IMR-90 (cell line): Measurements from ENCODE around the gene C3AR1. TPM values are rescaled to one million over a fixed set of nuclear protein-coding genes. Genes with fewer than 3 reads are reported as not detected.
"Not testable (repeated sequence)": the region's sequence is repeated elsewhere in the genome, so short reads cannot be mapped to it uniquely, and the experiment has no call there.

Experiments used
- ATAC-seq: fragments of 200-7000 bp; cut with Tn5 transposase; 2 replicates; pipeline ENCODE4 v1.9.1; 2020; ENCODE audit warnings: low read depth, mild to moderate bottlenecking, moderate library complexity
- BruUV-seq: library from RNA; stranded (reverse); fragments of 400-500 nt; replicated peaks from 2 replicates; lab custom pipeline; 2021; lab: Mats Ljungman, UMichigan
- CTCF ChIA-PET: fragments of 300-600 bp; formaldehyde crosslinking; extraction: SDS; loops from one replicate; lab custom pipeline; 2021; ENCODE audit warnings: antibody characterized with exemption; lab: Yijun Ruan, JAX
- POLR2A ChIA-PET: fragments of 300-600 bp; sonication (Branson Sonifier 250); formaldehyde crosslinking; loops from one replicate; lab custom pipeline; 2022; ENCODE audit warnings: antibody characterized with exemption; ENCODE audit not compliant: unreplicated experiment; lab: Charles Lee
- DNase-seq: peaks from one replicate; pipeline ENCODE4 v3.0.0; 2013
- H2AFZ ChIP-seq: replicated peaks from 2 replicates; pipeline ENCODE3; 2013; ENCODE audit warnings: low read length, mild to moderate bottlenecking; ENCODE audit not compliant: poor library complexity
- H2AK5ac ChIP-seq: 2 replicates; pipeline ENCODE4 v1.6.1; 2013; ENCODE audit warnings: low read depth, low read length, inconsistent platforms
- H2AK9ac ChIP-seq: replicated peaks from 2 replicates; pipeline ENCODE3; 2013; ENCODE audit warnings: mild to moderate bottlenecking, low read depth, low read length, moderate library complexity; ENCODE audit not compliant: poor library complexity
- H2BK120ac ChIP-seq: 2 replicates; pipeline ENCODE4 v1.6.1; 2013; ENCODE audit warnings: low read depth, low read length, inconsistent platforms
- H2BK15ac ChIP-seq: 3 replicates; pipeline ENCODE4 v1.6.1; 2013; ENCODE audit warnings: low read depth, low read length, inconsistent platforms
- H2BK20ac ChIP-seq: 2 replicates; pipeline ENCODE4 v1.6.1; 2013; ENCODE audit warnings: low read depth, mild to moderate bottlenecking, inconsistent platforms, low read length, moderate library complexity
- H2BK5ac ChIP-seq: 2 replicates; pipeline ENCODE4 v1.6.1; 2013; ENCODE audit warnings: mild to moderate bottlenecking, low read depth, low read length, inconsistent platforms; ENCODE audit not compliant: poor library complexity, severe bottlenecking
- H3K14ac ChIP-seq: replicated peaks from 2 replicates; pipeline ENCODE4 v1.6.1; 2013; ENCODE audit warnings: low read depth, low read length, inconsistent platforms
- H3K18ac ChIP-seq: 2 replicates; pipeline ENCODE4 v1.6.1; 2013; ENCODE audit warnings: low read depth, low read length, control low read depth
- H3K23ac ChIP-seq: 2 replicates; pipeline ENCODE4 v1.6.1; 2013; ENCODE audit warnings: low read depth, low read length, inconsistent platforms
- H3K27ac ChIP-seq: 2 replicates; pipeline ENCODE4 v1.5.1; 2013; ENCODE audit warnings: mild to moderate bottlenecking, control low read depth, low read length; ENCODE audit not compliant: insufficient read depth
- H3K27me3 ChIP-seq: 2 replicates; pipeline ENCODE4 v1.6.1; 2013; ENCODE audit warnings: low read length; ENCODE audit not compliant: control insufficient read depth, insufficient read depth
- H3K36me3 ChIP-seq: 2 replicates; pipeline ENCODE4 v1.6.1; 2013; ENCODE audit warnings: low read length, mixed read lengths; ENCODE audit not compliant: control insufficient read depth, insufficient read depth
- H3K4ac ChIP-seq: 2 replicates; pipeline ENCODE4 v1.6.1; 2013; ENCODE audit warnings: low read depth, low read length, inconsistent platforms
- H3K4me1 ChIP-seq: 2 replicates; pipeline ENCODE4 v1.6.1; 2013; ENCODE audit warnings: low read length, mixed read lengths; ENCODE audit not compliant: control insufficient read depth, insufficient read depth
- H3K4me2 ChIP-seq: 2 replicates; pipeline ENCODE4 v1.6.1; 2013; ENCODE audit warnings: low read depth, mild to moderate bottlenecking, control low read depth, low read length, moderate library complexity
- H3K4me3 ChIP-seq: 2 replicates; pipeline ENCODE4 v1.5.1; 2013; ENCODE audit warnings: low read depth, mild to moderate bottlenecking, control low read depth, low read length, moderate library complexity; ENCODE audit not compliant: insufficient read depth
- H3K56ac ChIP-seq: 2 replicates; pipeline ENCODE4 v1.6.1; 2013; ENCODE audit warnings: low read length, inconsistent platforms; ENCODE audit not compliant: insufficient read depth; ENCODE audit errors: extremely low read depth
- H3K79me1 ChIP-seq, 2 experiments: 2 replicates each; pipeline ENCODE4 v1.6.1; 2013; ENCODE audit warnings: low read length in 2 of 2, inconsistent platforms in 1 of 2, low read depth in 1 of 2
- H3K9ac ChIP-seq: 2 replicates; pipeline ENCODE4 v1.6.1; 2013; ENCODE audit warnings: low read depth, low read length, control low read depth
- H3K9me1 ChIP-seq: 2 replicates; pipeline ENCODE4 v1.6.1; 2013; ENCODE audit warnings: low read length, inconsistent platforms; ENCODE audit not compliant: insufficient read depth
- H3K9me3 ChIP-seq: 2 replicates; pipeline ENCODE4 v1.6.1; 2013; ENCODE audit warnings: low read length; ENCODE audit not compliant: control insufficient read depth, insufficient read depth
- H4K20me1 ChIP-seq: 2 replicates; pipeline ENCODE4 v1.6.1; 2013; ENCODE audit warnings: low read length, inconsistent platforms; ENCODE audit not compliant: insufficient read depth
- H4K5ac ChIP-seq: 2 replicates; pipeline ENCODE4 v1.6.1; 2013; ENCODE audit warnings: mild to moderate bottlenecking, low read depth, low read length, control low read depth
- H4K8ac ChIP-seq, 2 experiments: 2 replicates each; pipeline ENCODE4 v1.6.1; 2013; ENCODE audit warnings: low read depth in 2 of 2, low read length in 2 of 2, control low read depth in 1 of 2, inconsistent platforms in 1 of 2
- H4K91ac ChIP-seq: 2 replicates; pipeline ENCODE4 v1.6.1; 2013; ENCODE audit warnings: low read depth, low read length, inconsistent platforms; ENCODE audit not compliant: insufficient read depth
- WGBS, 2 experiments: methylation state at CpG; one replicate each; pipeline versions ENCODE4 v1.1.5 to v1.1.7; 2013; ENCODE audit warnings: missing lambda C conversion rate in 2 of 2; ENCODE audit not compliant: insufficient read length in 1 of 2; ENCODE audit errors: extremely low coverage in 2 of 2; 5-methylcytosine and 5-hydroxymethylcytosine counted together
- dilution Hi-C: fragments of 300-500 bp; cut with HindIII; formaldehyde crosslinking; loops from one replicate; pipeline ENCODE4 v1.14.3; 2018; ENCODE audit warnings: low sequenced_read_pairs; ENCODE audit not compliant: unreplicated experiment
- in situ Hi-C: fragments of 300-500 bp; cut with MboI; formaldehyde crosslinking; loops from 3 replicates; pipeline ENCODE4 v1.14.3; 2019; ENCODE audit warnings: low sequenced_read_pairs, inconsistent platforms, mixed read lengths
- intact Hi-C: fragments of 100-400 bp; cut with micrococcal nuclease; formaldehyde crosslinking; loops from 2 replicates; pipeline ENCODE4 v1.10.0; 2022
- polyA plus RNA-seq, 3 experiments: library from polyadenylated mRNA; depleted of rRNA; stranded (reverse); fragments of >200 nt; gene quantifications; 2 replicates each; pipeline ENCODE4 v1.2.3, GENCODE V29; 2012; ENCODE audit warnings: low replicate concordance in 1 of 3
- total RNA-seq: library from RNA; depleted of rRNA; stranded (reverse); fragments of >200 nt; gene quantifications from 2 replicates; pipeline ENCODE4 v1.2.3, GENCODE V29; 2012

C3AR1 gene
- total and polyA plus RNA-seq, 2 of the 4 experiments (the other 2 are of a cell fraction) = 0.31 to 0.36 TPM

- H3K27me3 ChIP-seq, H4K91ac ChIP-seq, H3K23ac ChIP-seq, POLR2A ChIA-PET, H2AFZ ChIP-seq, H3K56ac ChIP-seq, DNase-seq, H2AK9ac ChIP-seq, H3K9me3 ChIP-seq, H4K5ac ChIP-seq, H3K9ac ChIP-seq, intact Hi-C loops, H4K20me1 ChIP-seq, H3K14ac ChIP-seq, dilution Hi-C loops, BruUV-seq, H3K4me2 ChIP-seq, H4K8ac ChIP-seq, H3K9me1 ChIP-seq, ATAC-seq, H3K4me1 ChIP-seq, H3K4me3 ChIP-seq, H3K4ac ChIP-seq, in situ Hi-C loops, H2BK15ac ChIP-seq, H2BK5ac ChIP-seq, H2BK120ac ChIP-seq, H2AK5ac ChIP-seq, H3K18ac ChIP-seq, H3K27ac ChIP-seq, H2BK20ac ChIP-seq: not testable (repeated sequence)
- CTCF ChIA-PET = interaction anchor here (0.5 kb wide), 1 partner anchor 112 kb away, joined by 3 read pairs; no protein-coding TSS in a partner anchor
- H3K36me3 ChIP-seq = peaks cover 28% of the 10 kb centered on the region
- H3K79me1 ChIP-seq = peaks cover 8 to 32% of the 10 kb centered on the region in 2 experiments
- WGBS, 2 experiments = 90% methylated on average over 5 of the region's 11 CpGs; no CpG with 5 or more reads in 1 of the 2 experiments
Measured at GRCh38 chr12:8089277-8089676, 23.1 kb upstream of the C3AR1 start.
